OCI-LY1 (cell line): Measurements from ENCODE around the gene CTBP2.

ENCODE experiments used
- H2AFZ ChIP-seq: fragments of 200-600 bp; sonication (generic), shearing (Covaris generic); 2 replicates; pipeline ENCODE4 v1.6.0; 2014; ENCODE audit warnings: antibody characterized with exemption, mild to moderate bottlenecking, low read length
- H3F3A ChIP-seq: fragments of 200-600 bp; sonication (generic), shearing (Covaris generic); 2 replicates; pipeline ENCODE4 v1.6.0; 2014; ENCODE audit warnings: mild to moderate bottlenecking, antibody characterized with exemption, low read length, moderate library complexity; ENCODE audit not compliant: insufficient read depth
- H3K27ac ChIP-seq: fragments of 200-600 bp; sonication (generic); 2 replicates; pipeline ENCODE4 v1.5.1; 2014; ENCODE audit warnings: low read length, mixed run types, mild to moderate bottlenecking, low read depth; ENCODE audit not compliant: poor library complexity, severe bottlenecking
- H3K27me3 ChIP-seq: fragments of 200-600 bp; sonication (generic); 2 replicates; pipeline ENCODE4 v1.6.0; 2014; ENCODE audit warnings: antibody characterized with exemption, mild to moderate bottlenecking, low read length, moderate library complexity; ENCODE audit not compliant: insufficient read depth
- H3K36me3 ChIP-seq: fragments of 200-600 bp; sonication (generic); 2 replicates; pipeline ENCODE4 v1.6.1; 2014; ENCODE audit warnings: mild to moderate bottlenecking, antibody characterized with exemption, low read length, moderate library complexity, mixed read lengths; ENCODE audit not compliant: insufficient read depth
- H3K4me1 ChIP-seq: fragments of 200-600 bp; sonication (generic); 2 replicates; pipeline ENCODE4 v1.5.1; 2014; ENCODE audit warnings: mild to moderate bottlenecking, low read length, moderate library complexity; ENCODE audit not compliant: insufficient read depth, severe bottlenecking
- H3K4me2 ChIP-seq: fragments of 200-600 bp; sonication (generic), shearing (Covaris generic); 2 replicates; pipeline ENCODE4 v1.6.1; 2014; ENCODE audit warnings: low read length
- H3K4me3 ChIP-seq: fragments of 200-600 bp; sonication (generic); 2 replicates; pipeline ENCODE4 v1.5.1; 2014; ENCODE audit warnings: low read length, low read depth, mild to moderate bottlenecking, mixed read lengths; ENCODE audit not compliant: poor library complexity, severe bottlenecking
- H3K79me2 ChIP-seq: fragments of 200-600 bp; shearing (Covaris generic); 2 replicates; pipeline ENCODE4 v1.6.1; 2016; ENCODE audit warnings: mixed run types, low read length, mixed read lengths; ENCODE audit not compliant: insufficient read depth
- H3K9ac ChIP-seq: fragments of 200-600 bp; sonication (generic), shearing (Covaris generic); 2 replicates; pipeline ENCODE4 v1.6.1; 2014; ENCODE audit warnings: mild to moderate bottlenecking, low read length, mixed read lengths
- H3K9me2 ChIP-seq: fragments of 200-600 bp; sonication (generic), shearing (Covaris generic); 2 replicates; pipeline ENCODE4 v1.6.1; 2014; ENCODE audit warnings: low read depth, mild to moderate bottlenecking, low read length, mixed read lengths
- H3K9me3 ChIP-seq: fragments of 200-600 bp; shearing (Covaris generic); 2 replicates; pipeline ENCODE4 v1.6.1; 2014; ENCODE audit warnings: low read length, mixed read lengths
- H4K20me1 ChIP-seq: fragments of 200-600 bp; sonication (generic), shearing (Covaris generic); 2 replicates; pipeline ENCODE4 v1.6.0; 2016; ENCODE audit warnings: mild to moderate bottlenecking, low read length; ENCODE audit not compliant: insufficient read depth
- EZH2 ChIP-seq: fragments of 200-600 bp; sonication (generic), shearing (Covaris generic); IDR thresholded peaks from 2 replicates; pipeline ENCODE4 v1.8.0; 2017; ENCODE audit warnings: borderline replicate concordance, mixed run types, mild to moderate bottlenecking, antibody characterized with exemption, low read length, moderate library complexity, mixed read lengths
- TF ChIP-seq, protein P1 (sequence below): fragments of 200-600 bp; sonication (generic), shearing (Covaris generic); IDR thresholded peaks from 2 replicates; pipeline ENCODE4 v1.5.1; 2017; ENCODE audit warnings: mild to moderate bottlenecking, antibody characterized with exemption, low read length, moderate library complexity, mixed read lengths

Gene CTBP2

DNA sequence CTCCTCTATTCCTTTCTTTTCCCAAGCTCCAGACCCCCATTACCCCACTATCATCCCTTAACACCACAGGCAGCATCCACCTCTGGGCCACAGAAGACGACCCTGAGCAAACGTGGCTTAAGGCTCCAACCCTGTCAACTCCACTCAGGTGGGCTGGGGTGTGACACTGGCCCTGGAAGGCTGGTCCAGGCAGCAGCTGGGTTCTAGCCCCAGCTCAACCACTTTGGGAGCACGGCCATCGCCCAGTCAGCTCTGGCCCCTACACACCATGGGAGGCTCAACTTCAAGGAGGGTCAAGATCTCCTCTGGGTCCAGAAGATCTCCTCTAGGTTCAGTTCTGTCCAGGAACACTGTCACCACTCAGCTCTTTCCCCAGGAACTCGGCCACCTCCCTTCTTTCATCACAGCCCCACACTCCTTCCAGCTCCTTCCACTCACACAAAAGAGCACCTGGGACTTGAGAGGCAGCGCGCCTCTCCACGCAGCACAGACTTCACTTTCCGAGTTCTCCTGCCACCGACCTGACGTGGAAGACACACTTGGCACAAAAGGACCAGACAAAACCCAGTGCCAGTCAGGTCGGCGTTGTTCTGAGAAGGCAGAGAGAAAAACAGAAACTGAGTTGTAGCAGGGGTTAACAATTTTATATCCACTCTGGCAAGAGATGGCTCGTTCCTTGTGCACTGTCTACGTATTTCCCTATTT lies 84.1 kb downstream of the CTBP2 start:
- H3K79me2 ChIP-seq, result no peaks in the 10 kb centered on the region
- no peaks in the 10 kb centered on the region for H3K36me3 ChIP-seq
- no peak for TF ChIP-seq EZH2
- TF ChIP-seq, protein P1, sequence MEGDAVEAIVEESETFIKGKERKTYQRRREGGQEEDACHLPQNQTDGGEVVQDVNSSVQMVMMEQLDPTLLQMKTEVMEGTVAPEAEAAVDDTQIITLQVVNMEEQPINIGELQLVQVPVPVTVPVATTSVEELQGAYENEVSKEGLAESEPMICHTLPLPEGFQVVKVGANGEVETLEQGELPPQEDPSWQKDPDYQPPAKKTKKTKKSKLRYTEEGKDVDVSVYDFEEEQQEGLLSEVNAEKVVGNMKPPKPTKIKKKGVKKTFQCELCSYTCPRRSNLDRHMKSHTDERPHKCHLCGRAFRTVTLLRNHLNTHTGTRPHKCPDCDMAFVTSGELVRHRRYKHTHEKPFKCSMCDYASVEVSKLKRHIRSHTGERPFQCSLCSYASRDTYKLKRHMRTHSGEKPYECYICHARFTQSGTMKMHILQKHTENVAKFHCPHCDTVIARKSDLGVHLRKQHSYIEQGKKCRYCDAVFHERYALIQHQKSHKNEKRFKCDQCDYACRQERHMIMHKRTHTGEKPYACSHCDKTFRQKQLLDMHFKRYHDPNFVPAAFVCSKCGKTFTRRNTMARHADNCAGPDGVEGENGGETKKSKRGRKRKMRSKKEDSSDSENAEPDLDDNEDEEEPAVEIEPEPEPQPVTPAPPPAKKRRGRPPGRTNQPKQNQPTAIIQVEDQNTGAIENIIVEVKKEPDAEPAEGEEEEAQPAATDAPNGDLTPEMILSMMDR, result no peak
- H3K27ac ChIP-seq, result no peak overlapping the region
- no peak overlapping the region for H3K9ac ChIP-seq
- H2AFZ ChIP-seq, result no peak overlapping the region
- no peak overlapping the region for H3K4me3 ChIP-seq
- H4K20me1 ChIP-seq, result no peaks in the 10 kb centered on the region
- no peaks in the 10 kb centered on the region for H3K9me2 ChIP-seq
- H3F3A ChIP-seq, result no peaks in the 10 kb centered on the region
- H3K9me3 ChIP-seq, result no peaks in the 10 kb centered on the region
- H3K27me3 ChIP-seq, result no peaks in the 10 kb centered on the region; the same call in 1 of the 2 replicates
- no peak overlapping the region for H3K4me2 ChIP-seq
- no peaks in the 10 kb centered on the region for H3K4me1 ChIP-seq

DNA sequence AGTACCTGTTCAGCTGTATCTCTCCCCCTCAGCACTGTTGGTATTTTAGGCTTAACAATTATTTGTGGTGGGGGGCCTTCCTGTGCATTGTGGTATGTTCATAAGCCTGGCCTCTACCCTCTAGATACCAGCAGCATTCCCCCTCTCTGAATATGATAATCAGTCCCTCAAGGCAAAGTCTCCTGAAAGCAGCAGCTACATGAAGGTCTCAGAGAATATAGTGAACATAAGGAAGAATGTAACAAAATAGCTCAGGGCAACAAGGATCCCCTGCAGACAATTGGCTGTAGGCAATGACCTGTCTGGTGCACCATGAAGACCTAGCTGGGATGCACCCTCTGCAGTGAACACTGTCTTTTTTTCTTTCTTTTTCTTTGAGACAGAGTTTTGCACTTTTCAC lies 86.4 kb downstream of the CTBP2 start:
- H3K4me1 ChIP-seq, result no peaks in the 10 kb centered on the region

DNA sequence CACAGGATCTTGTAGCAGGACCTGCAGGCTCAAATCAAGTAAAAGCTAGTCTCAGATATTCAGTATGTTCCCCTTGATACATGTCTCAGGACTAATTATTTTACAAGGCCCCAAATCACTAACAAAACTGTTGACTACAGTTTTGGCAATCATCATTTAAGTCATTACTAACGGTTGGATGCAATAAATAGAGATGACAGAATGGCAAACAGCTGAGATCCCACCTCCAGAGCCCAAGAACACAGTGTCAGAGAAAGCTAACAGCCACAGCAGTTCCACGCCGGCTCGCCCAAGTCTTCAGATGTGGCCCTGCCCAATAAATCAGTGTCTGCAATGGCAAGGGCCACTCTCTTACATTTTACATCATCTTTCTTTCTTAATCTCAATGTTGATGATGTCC lies 87.6 kb downstream of the CTBP2 start:
- no peaks in the 10 kb centered on the region for H3F3A ChIP-seq
- no peaks in the 10 kb centered on the region for H3K4me1 ChIP-seq
- H3K9me2 ChIP-seq, result no peaks in the 10 kb centered on the region
- TF ChIP-seq, protein P1, result no peak
- no peak for TF ChIP-seq EZH2
- H3K4me3 ChIP-seq, result no peak overlapping the region
- H4K20me1 ChIP-seq, result no peaks in the 10 kb centered on the region
- no peaks in the 10 kb centered on the region; the same call in 1 of the 2 replicates for H3K27me3 ChIP-seq
- H3K4me2 ChIP-seq, result no peak overlapping the region
- no peaks in the 10 kb centered on the region for H3K9me3 ChIP-seq
- H3K9ac ChIP-seq, result no peak overlapping the region
- H3K36me3 ChIP-seq, result no peaks in the 10 kb centered on the region
- no peak overlapping the region for H2AFZ ChIP-seq
- no peak overlapping the region for H3K27ac ChIP-seq
- H3K79me2 ChIP-seq, result no peaks in the 10 kb centered on the region

More for the DNA sequence above, 86.4 kb downstream of the CTBP2 start:
- no peak overlapping the region for H2AFZ ChIP-seq
- H3K9me2 ChIP-seq, result no peaks in the 10 kb centered on the region
- H3K79me2 ChIP-seq, result no peaks in the 10 kb centered on the region
- H3F3A ChIP-seq, result no peaks in the 10 kb centered on the region
- no peak for TF ChIP-seq EZH2
- TF ChIP-seq, protein P1, result no peak
- H3K4me2 ChIP-seq, result no peak overlapping the region
- H3K9ac ChIP-seq, result no peak overlapping the region
- no peak overlapping the region for H3K27ac ChIP-seq
- H3K36me3 ChIP-seq, result no peaks in the 10 kb centered on the region
- no peak overlapping the region for H3K4me3 ChIP-seq
- H3K9me3 ChIP-seq, result no peaks in the 10 kb centered on the region
- H4K20me1 ChIP-seq, result no peaks in the 10 kb centered on the region
- H3K27me3 ChIP-seq, result no peaks in the 10 kb centered on the region; the same call in 1 of the 2 replicates
